K562 (cell line): ENCODE results near the gene MME. TPM values are rescaled to one million over a fixed set of nuclear protein-coding genes. Genes with fewer than 3 reads are reported as not detected.
A peak's percentile ranks its signal among the peaks of the same experiment; 100 is the strongest.

ENCODE experiments used
- CBFA2T2 ChIP-seq: fragments of 450-650 bp; conservative IDR thresholded peaks from 2 replicates; pipeline ENCODE4 v1.6.1; 2017; ENCODE audit warnings: mild to moderate bottlenecking
- CBFA2T3 ChIP-seq: fragments of 450-650 bp; IDR thresholded peaks from 2 replicates; pipeline ENCODE4 v1.6.1; 2017
- DPF2 ChIP-seq: fragments of 450-650 bp; IDR thresholded peaks from 2 replicates; pipeline ENCODE4 v1.6.1; 2016
- ETV1 ChIP-seq: fragments of 450-650 bp; conservative IDR thresholded peaks from 2 replicates; pipeline ENCODE4 v1.6.1; 2016; ENCODE audit warnings: missing genetic modification characterization, control low read depth, low read depth, missing compliant biosample characterization
- FOXA1 ChIP-seq: fragments of 450-650 bp; IDR thresholded peaks from 2 replicates; pipeline ENCODE4 v1.6.1; 2016; ENCODE audit warnings: mild to moderate bottlenecking, borderline replicate concordance
- MAFF ChIP-seq: IDR thresholded peaks from 2 replicates; pipeline ENCODE4 v1.6.1; 2012; ENCODE audit warnings: low read length, improper control_type of control experiment
- NCOA6 ChIP-seq: fragments of 450-650 bp; IDR thresholded peaks from 2 replicates; pipeline ENCODE4 v1.6.1; 2017; ENCODE audit warnings: mild to moderate bottlenecking
- RNF2 ChIP-seq: sonication (generic); IDR thresholded peaks from 2 replicates; pipeline ENCODE4 v1.6.1; 2016
- SOX6 ChIP-seq: fragments of 450-650 bp; IDR thresholded peaks from 2 replicates; pipeline ENCODE4 v1.6.1; 2014; ENCODE audit warnings: mild to moderate bottlenecking
- STAT5A ChIP-seq: IDR thresholded peaks from 2 replicates; pipeline ENCODE4 v1.6.1; 2012; ENCODE audit warnings: low read length, inconsistent platforms, borderline replicate concordance
- TCF3 ChIP-seq: sonication (generic); formaldehyde crosslinking; IDR thresholded peaks from 2 replicates; pipeline ENCODE4 v1.4.0; 2020; ENCODE audit warnings: mild to moderate bottlenecking, missing genetic modification reagents
- ZNF175 ChIP-seq: fragments of 200-800 bp; sonication (Bioruptor generic); IDR thresholded peaks from 2 replicates; pipeline ENCODE4 v1.6.1; 2016; ENCODE audit warnings: low read depth, mild to moderate bottlenecking, missing genetic modification characterization, missing compliant biosample characterization
- ZNF316 ChIP-seq: fragments of 450-650 bp; IDR thresholded peaks from 2 replicates; pipeline ENCODE4 v1.6.1; 2016
- ZNF347 ChIP-seq: fragments of 450-650 bp; formaldehyde crosslinking; IDR thresholded peaks from 2 replicates; pipeline ENCODE4 v1.4.0; 2020; ENCODE audit warnings: low read depth, mild to moderate bottlenecking, moderate library complexity
- ZNF76 ChIP-seq: fragments of 250-450 bp; sonication (Bioruptor Pico); IDR thresholded peaks from 2 replicates; pipeline ENCODE4 v1.4.0; 2020; ENCODE audit warnings: mild to moderate bottlenecking, moderate library complexity, borderline replicate concordance
- polyA plus RNA-seq, 8 experiments: library from polyadenylated mRNA; depleted of rRNA in 4 of 8; stranded (reverse) in 5 of 8; unstranded in 3 of 8; fragments of >200 nt; fragmentation: Nextera tagmentation in 2 of 8; fragmentation: Illumina TruSeq in 1 of 8; extraction: Ambion mirVana in 2 of 8; extraction: Trizol in 1 of 8; gene quantifications; 2 replicates each; pipeline versions ENCODE4 v1.2.1 to v1.2.3, GENCODE V29; 2011 to 2014; ENCODE audit warnings: inconsistent platforms in 1 of 8, missing spikeins in 1 of 8
- total RNA-seq, 7 experiments: library from RNA; depleted of rRNA in 6 of 7; stranded (reverse); fragments of >200 nt in 6 of 7; fragmentation: Illumina TruSeq in 2 of 7; extraction: Trizol in 2 of 7; gene quantifications; 2 replicates each; pipeline versions ENCODE4 v1.2.1 to v1.2.3, GENCODE V29; 2011 to 2021; ENCODE audit warnings: low replicate concordance in 1 of 7
- TF ChIP-seq, protein P1 (sequence below), 2 experiments: fragments of 450-650 bp; IDR thresholded peaks; 2 replicates each; pipeline ENCODE4 v1.6.1; 2016
- TF ChIP-seq, protein P2 (sequence below): sonication (generic); formaldehyde crosslinking; IDR thresholded peaks from 2 replicates; pipeline ENCODE4 v1.8.1; 2023; ENCODE audit warnings: missing genetic modification reagents, mild to moderate bottlenecking, borderline replicate concordance
- TF ChIP-seq, protein P3 (sequence below): sonication (generic); formaldehyde crosslinking; IDR thresholded peaks from 2 replicates; pipeline ENCODE4 v1.8.0; 2023; ENCODE audit warnings: mild to moderate bottlenecking, missing genetic modification reagents
- TF ChIP-seq, protein P4 (sequence below): sonication (generic); formaldehyde crosslinking; IDR thresholded peaks from 2 replicates; pipeline ENCODE4 v1.8.1; 2023; ENCODE audit warnings: mild to moderate bottlenecking, missing genetic modification reagents

Gene MME
- total and polyA plus RNA-seq, 9 of the 15 experiments (the other 6 are each of a cell fraction or from before 2014, with no cell fraction given) = 0.80 to 8.6 (median 2.5) TPM

DNA sequence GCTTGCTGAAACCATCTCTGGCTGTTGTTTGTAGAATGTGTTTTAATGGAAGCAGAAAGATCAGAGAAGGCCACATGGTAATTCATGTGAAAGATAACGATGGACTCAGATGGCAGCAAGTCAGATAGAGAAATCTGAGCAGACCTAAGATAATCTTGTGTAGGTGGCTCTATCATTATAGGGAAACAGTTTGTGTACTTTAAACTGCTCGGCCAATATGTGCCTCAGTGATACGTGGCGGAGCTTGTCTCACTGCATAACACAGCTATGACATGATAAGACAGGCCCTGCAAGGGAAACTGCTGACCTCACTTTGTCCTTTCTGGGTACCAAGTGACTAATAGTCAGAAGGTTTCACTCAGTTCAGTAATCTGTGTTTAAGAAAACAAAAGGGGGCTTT, 51.0 kb downstream of the MME start (continued):
- no peak for TF ChIP-seq ETV1 (tag)
- TF ChIP-seq, protein P1, sequence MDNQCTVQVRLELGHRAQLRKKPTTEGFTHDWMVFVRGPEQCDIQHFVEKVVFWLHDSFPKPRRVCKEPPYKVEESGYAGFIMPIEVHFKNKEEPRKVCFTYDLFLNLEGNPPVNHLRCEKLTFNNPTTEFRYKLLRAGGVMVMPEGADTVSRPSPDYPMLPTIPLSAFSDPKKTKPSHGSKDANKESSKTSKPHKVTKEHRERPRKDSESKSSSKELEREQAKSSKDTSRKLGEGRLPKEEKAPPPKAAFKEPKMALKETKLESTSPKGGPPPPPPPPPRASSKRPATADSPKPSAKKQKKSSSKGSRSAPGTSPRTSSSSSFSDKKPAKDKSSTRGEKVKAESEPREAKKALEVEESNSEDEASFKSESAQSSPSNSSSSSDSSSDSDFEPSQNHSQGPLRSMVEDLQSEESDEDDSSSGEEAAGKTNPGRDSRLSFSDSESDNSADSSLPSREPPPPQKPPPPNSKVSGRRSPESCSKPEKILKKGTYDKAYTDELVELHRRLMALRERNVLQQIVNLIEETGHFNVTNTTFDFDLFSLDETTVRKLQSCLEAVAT (IDR thresholded peaks at IDR 0.05) = 0 out of 4 replicates have a peak, but pooled peaks have one; percentile 36 to 61
- TF ChIP-seq TCF3 (CRISPR knock-in tag) = peak; percentile 93
- TF ChIP-seq MAFF = peak; percentile 65; the same call in 1 of the 2 replicates
- no peak for TF ChIP-seq ZNF347 (CRISPR knock-in tag)
- peak; percentile 99 for TF ChIP-seq CBFA2T3
- TF ChIP-seq CBFA2T2 = peak; percentile 97
- peak; percentile 95 for TF ChIP-seq SOX6
- peak; percentile 83 for TF ChIP-seq STAT5A
- peak; percentile 87 for TF ChIP-seq ZNF316
- peak; percentile 83 for TF ChIP-seq FOXA1
- TF ChIP-seq ZNF76 (CRISPR knock-in tag) = no peak
- TF ChIP-seq RNF2 = peak; percentile 64; the same call in 1 of the 2 replicates
- TF ChIP-seq, protein P2, sequence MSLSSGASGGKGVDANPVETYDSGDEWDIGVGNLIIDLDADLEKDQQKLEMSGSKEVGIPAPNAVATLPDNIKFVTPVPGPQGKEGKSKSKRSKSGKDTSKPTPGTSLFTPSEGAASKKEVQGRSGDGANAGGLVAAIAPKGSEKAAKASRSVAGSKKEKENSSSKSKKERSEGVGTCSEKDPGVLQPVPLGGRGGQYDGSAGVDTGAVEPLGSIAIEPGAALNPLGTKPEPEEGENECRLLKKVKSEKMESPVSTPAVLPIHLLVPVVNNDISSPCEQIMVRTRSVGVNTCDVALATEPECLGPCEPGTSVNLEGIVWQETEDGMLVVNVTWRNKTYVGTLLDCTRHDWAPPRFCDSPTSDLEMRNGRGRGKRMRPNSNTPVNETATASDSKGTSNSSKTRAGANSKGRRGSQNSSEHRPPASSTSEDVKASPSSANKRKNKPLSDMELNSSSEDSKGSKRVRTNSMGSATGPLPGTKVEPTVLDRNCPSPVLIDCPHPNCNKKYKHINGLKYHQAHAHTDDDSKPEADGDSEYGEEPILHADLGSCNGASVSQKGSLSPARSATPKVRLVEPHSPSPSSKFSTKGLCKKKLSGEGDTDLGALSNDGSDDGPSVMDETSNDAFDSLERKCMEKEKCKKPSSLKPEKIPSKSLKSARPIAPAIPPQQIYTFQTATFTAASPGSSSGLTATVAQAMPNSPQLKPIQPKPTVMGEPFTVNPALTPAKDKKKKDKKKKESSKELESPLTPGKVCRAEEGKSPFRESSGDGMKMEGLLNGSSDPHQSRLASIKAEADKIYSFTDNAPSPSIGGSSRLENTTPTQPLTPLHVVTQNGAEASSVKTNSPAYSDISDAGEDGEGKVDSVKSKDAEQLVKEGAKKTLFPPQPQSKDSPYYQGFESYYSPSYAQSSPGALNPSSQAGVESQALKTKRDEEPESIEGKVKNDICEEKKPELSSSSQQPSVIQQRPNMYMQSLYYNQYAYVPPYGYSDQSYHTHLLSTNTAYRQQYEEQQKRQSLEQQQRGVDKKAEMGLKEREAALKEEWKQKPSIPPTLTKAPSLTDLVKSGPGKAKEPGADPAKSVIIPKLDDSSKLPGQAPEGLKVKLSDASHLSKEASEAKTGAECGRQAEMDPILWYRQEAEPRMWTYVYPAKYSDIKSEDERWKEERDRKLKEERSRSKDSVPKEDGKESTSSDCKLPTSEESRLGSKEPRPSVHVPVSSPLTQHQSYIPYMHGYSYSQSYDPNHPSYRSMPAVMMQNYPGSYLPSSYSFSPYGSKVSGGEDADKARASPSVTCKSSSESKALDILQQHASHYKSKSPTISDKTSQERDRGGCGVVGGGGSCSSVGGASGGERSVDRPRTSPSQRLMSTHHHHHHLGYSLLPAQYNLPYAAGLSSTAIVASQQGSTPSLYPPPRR (CRISPR knock-in tag) = no peak
- TF ChIP-seq DPF2 = peak; percentile 95
- TF ChIP-seq, protein P3, sequence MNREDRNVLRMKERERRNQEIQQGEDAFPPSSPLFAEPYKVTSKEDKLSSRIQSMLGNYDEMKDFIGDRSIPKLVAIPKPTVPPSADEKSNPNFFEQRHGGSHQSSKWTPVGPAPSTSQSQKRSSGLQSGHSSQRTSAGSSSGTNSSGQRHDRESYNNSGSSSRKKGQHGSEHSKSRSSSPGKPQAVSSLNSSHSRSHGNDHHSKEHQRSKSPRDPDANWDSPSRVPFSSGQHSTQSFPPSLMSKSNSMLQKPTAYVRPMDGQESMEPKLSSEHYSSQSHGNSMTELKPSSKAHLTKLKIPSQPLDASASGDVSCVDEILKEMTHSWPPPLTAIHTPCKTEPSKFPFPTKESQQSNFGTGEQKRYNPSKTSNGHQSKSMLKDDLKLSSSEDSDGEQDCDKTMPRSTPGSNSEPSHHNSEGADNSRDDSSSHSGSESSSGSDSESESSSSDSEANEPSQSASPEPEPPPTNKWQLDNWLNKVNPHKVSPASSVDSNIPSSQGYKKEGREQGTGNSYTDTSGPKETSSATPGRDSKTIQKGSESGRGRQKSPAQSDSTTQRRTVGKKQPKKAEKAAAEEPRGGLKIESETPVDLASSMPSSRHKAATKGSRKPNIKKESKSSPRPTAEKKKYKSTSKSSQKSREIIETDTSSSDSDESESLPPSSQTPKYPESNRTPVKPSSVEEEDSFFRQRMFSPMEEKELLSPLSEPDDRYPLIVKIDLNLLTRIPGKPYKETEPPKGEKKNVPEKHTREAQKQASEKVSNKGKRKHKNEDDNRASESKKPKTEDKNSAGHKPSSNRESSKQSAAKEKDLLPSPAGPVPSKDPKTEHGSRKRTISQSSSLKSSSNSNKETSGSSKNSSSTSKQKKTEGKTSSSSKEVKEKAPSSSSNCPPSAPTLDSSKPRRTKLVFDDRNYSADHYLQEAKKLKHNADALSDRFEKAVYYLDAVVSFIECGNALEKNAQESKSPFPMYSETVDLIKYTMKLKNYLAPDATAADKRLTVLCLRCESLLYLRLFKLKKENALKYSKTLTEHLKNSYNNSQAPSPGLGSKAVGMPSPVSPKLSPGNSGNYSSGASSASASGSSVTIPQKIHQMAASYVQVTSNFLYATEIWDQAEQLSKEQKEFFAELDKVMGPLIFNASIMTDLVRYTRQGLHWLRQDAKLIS (CRISPR knock-in tag) = no peak
- TF ChIP-seq, protein P4, sequence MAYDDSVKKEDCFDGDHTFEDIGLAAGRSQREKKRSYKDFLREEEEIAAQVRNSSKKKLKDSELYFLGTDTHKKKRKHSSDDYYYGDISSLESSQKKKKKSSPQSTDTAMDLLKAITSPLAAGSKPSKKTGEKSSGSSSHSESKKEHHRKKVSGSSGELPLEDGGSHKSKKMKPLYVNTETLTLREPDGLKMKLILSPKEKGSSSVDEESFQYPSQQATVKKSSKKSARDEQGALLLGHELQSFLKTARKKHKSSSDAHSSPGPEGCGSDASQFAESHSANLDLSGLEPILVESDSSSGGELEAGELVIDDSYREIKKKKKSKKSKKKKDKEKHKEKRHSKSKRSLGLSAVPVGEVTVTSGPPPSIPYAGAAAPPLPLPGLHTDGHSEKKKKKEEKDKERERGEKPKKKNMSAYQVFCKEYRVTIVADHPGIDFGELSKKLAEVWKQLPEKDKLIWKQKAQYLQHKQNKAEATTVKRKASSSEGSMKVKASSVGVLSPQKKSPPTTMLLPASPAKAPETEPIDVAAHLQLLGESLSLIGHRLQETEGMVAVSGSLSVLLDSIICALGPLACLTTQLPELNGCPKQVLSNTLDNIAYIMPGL (CRISPR knock-in tag) = no peak
- TF ChIP-seq ZNF175 (CRISPR knock-in tag) = 0 out of 2 replicates have a peak, but pooled peaks have one; percentile 31
- TF ChIP-seq NCOA6 = no peak
